Retinal pigment epithelial cell (primary cell): ENCODE results near the gene LILRB1.
"Not testable (repeated sequence)": the region's sequence is repeated elsewhere in the genome, so short reads cannot be mapped to it uniquely, and the experiment has no call there.

Experiments
- DNase-seq: peaks from one replicate; pipeline ENCODE4 v3.0.0-alpha.2; 2010; ENCODE audit warnings: low read depth
- H3K4me3 ChIP-seq: 2 replicates; pipeline ENCODE4 v1.5.1; 2011; ENCODE audit warnings: mild to moderate bottlenecking, low read length, control low read depth, moderate library complexity
- CTCF ChIP-seq: conservative IDR thresholded peaks from 2 replicates; pipeline ENCODE4 v1.5.1; 2011; ENCODE audit warnings: low read depth, low read length, control low read depth, inconsistent platforms

Gene LILRB1

GRCh38 chr19:54616057-54616456 lies 14.2 kb upstream of the LILRB1 start:
- TF ChIP-seq CTCF, result no peak
- H3K4me3 ChIP-seq, result no peak overlapping the region
- DNase-seq, result no peak

GRCh38 chr19:54616821-54617560 lies 13.3 kb upstream of the LILRB1 start:
- H3K4me3 ChIP-seq, result no peak overlapping the region
- DNase-seq, result no peak
- TF ChIP-seq CTCF, result no peak

- TF ChIP-seq CTCF, result no peak
- no peak for DNase-seq
- no peak overlapping the region for H3K4me3 ChIP-seq
Observed at GRCh38 chr19:54620464-54620863, 9.8 kb upstream of the LILRB1 start.

GRCh38 chr19:54622431-54622830 lies 7.9 kb upstream of the LILRB1 start:
- H3K4me3 ChIP-seq, result no peak overlapping the region
- no peak for TF ChIP-seq CTCF
- no peak for DNase-seq

GRCh38 chr19:54624234-54624633 lies 6.0 kb upstream of the LILRB1 start:
- H3K4me3 ChIP-seq, DNase-seq: not testable (repeated sequence)

GRCh38 chr19:54624934-54625730 lies 5.2 kb upstream of the LILRB1 start:
- H3K4me3 ChIP-seq, DNase-seq: not testable (repeated sequence)

GRCh38 chr19:54626757-54627156 lies 3.5 kb upstream of the LILRB1 start:
- H3K4me3 ChIP-seq, result no peak overlapping the region
- no peak for DNase-seq
- TF ChIP-seq CTCF, result no peak

GRCh38 chr19:54627912-54628311 lies 2.4 kb upstream of the LILRB1 start:
- not testable (repeated sequence) for DNase-seq, H3K4me3 ChIP-seq
